ENCODE measurements around the gene MARCO. TPM values are rescaled to one million over a fixed set of nuclear protein-coding genes. Genes with fewer than 3 reads are reported as not detected.

MARCO gene
- total RNA-seq, 1 donor, result not detected

GRCh38 chr2:118967124-118967880 is 25.3 kb downstream of the MARCO start:
- no peak for DNase-seq (ENCODE audit: low read depth)
- no peak overlapping the region for H3K4me3 ChIP-seq (ENCODE audit: low read depth, low read length)
- no peak for TF ChIP-seq CTCF (IDR thresholded peaks at IDR 0.05; ENCODE audit: insufficient read depth, low read depth, low read length)

- no peak overlapping the region for H3K4me3 ChIP-seq (ENCODE audit: low read depth, low read length)
- TF ChIP-seq CTCF (IDR thresholded peaks at IDR 0.05; ENCODE audit: insufficient read depth, low read depth, low read length), result no peak
- no peak for DNase-seq (ENCODE audit: low read depth)
Observed at GRCh38 chr2:118968042-118968441, 26.0 kb downstream of the MARCO start.

GRCh38 chr2:118968961-118969733 is 27.2 kb downstream of the MARCO start:
- no peak overlapping the region for H3K4me3 ChIP-seq (ENCODE audit: low read depth, low read length)
- DNase-seq (ENCODE audit: low read depth), result no peak

GRCh38 chr2:118969734-118970395 is 27.9 kb downstream of the MARCO start:
- TF ChIP-seq CTCF (IDR thresholded peaks at IDR 0.05; ENCODE audit: insufficient read depth, low read depth, low read length), result no peak
- no peak overlapping the region for H3K4me3 ChIP-seq (ENCODE audit: low read depth, low read length)
- DNase-seq (ENCODE audit: low read depth), result no peak

More at GRCh38 chr2:118968961-118969733, 27.2 kb downstream of the MARCO start:
- TF ChIP-seq CTCF (IDR thresholded peaks at IDR 0.05; ENCODE audit: insufficient read depth, low read depth, low read length), result no peak

- no peak for TF ChIP-seq CTCF (IDR thresholded peaks at IDR 0.05; ENCODE audit: insufficient read depth, low read depth, low read length)
- no peak for DNase-seq (ENCODE audit: low read depth)
- H3K4me3 ChIP-seq (ENCODE audit: low read depth, low read length), result no peak overlapping the region
Observed at GRCh38 chr2:118970396-118971135, 28.6 kb downstream of the MARCO start.

Data from fibroblast of villous mesenchyme (primary cell).